ENCODE data around the gene H2BK1. TPM values are rescaled to one million over a fixed set of nuclear protein-coding genes. Genes with fewer than 3 reads are reported as not detected.

Gene H2BK1
- total RNA-seq, 6 experiments from 2014 or later = not detected

- no peak for TF ChIP-seq CTCF (IDR thresholded peaks at IDR 0.05)
- TF ChIP-seq POLR2A (IDR thresholded peaks at IDR 0.05) = no peak
- Histone ChIP-seq H3K36me3 (no peaks in the 10 kb centered on the region), H3K9me3 (no peaks in the 10 kb centered on the region), H3K4me1 (no peaks in the 10 kb centered on the region), H3K4me3 (no peak overlapping the region), H3K27me3 (no peaks in the 10 kb centered on the region), H3K27ac (no peak overlapping the region)
- intact Hi-C loops (cut with DNase I) = no loop called here
- 63% methylated on average over 7 of the region's 12 CpGs for WGBS (ENCODE audit: insufficient coverage, low coverage, low lambda C conversion rate, missing lambda C conversion rate)
- no peak for DNase-seq
- ATAC-seq = no peak
Observed at GRCh38 chr7:151207804-151208203, 2.5 kb downstream of the H2BK1 start.

- WGBS (ENCODE audit: insufficient coverage, low coverage, low lambda C conversion rate, missing lambda C conversion rate) = 50% methylated on average over 9 of the region's 9 CpGs
- H3K27ac ChIP-seq = no peak overlapping the region
- intact Hi-C loops (cut with DNase I) = no loop called here
Observed at GRCh38 chr7:151207315-151207714, 3.0 kb downstream of the H2BK1 start.

GRCh38 chr7:151206914-151207313, 3.4 kb downstream of the H2BK1 start:
- no peaks in the 10 kb centered on the region for H3K27me3 ChIP-seq
- no peaks in the 10 kb centered on the region for H3K9me3 ChIP-seq
- intact Hi-C loops (cut with DNase I) = no loop called here
- H3K4me3 ChIP-seq = no peak overlapping the region
- no peak for DNase-seq
- 34% methylated on average over 7 of the region's 9 CpGs for WGBS (ENCODE audit: insufficient coverage, low coverage, low lambda C conversion rate, missing lambda C conversion rate)
- H3K36me3 ChIP-seq = no peaks in the 10 kb centered on the region
- H3K4me1 ChIP-seq = no peaks in the 10 kb centered on the region
- TF ChIP-seq POLR2A (IDR thresholded peaks at IDR 0.05) = no peak
- TF ChIP-seq CTCF (IDR thresholded peaks at IDR 0.05) = no peak
- H3K27ac ChIP-seq = no peak overlapping the region
- no peak for ATAC-seq

More at GRCh38 chr7:151207315-151207714, 3.0 kb downstream of the H2BK1 start:
- TF ChIP-seq POLR2A (IDR thresholded peaks at IDR 0.05) = no peak
- TF ChIP-seq CTCF (IDR thresholded peaks at IDR 0.05) = no peak
- Histone ChIP-seq H3K9me3 (no peaks in the 10 kb centered on the region), H3K4me3 (no peak overlapping the region), H3K27me3 (no peaks in the 10 kb centered on the region), H3K36me3 (no peaks in the 10 kb centered on the region), H3K4me1 (no peaks in the 10 kb centered on the region)
- no peak for ATAC-seq
- DNase-seq = no peak

GRCh38 chr7:151205730-151206129, 4.6 kb downstream of the H2BK1 start:
- DNase-seq (no peak), ATAC-seq (no peak)
- Histone ChIP-seq H3K27me3 (no peaks in the 10 kb centered on the region), H3K36me3 (no peaks in the 10 kb centered on the region), H3K4me3 (no peak overlapping the region), H3K4me1 (no peaks in the 10 kb centered on the region), H3K9me3 (no peaks in the 10 kb centered on the region), H3K27ac (no peak overlapping the region)
- TF ChIP-seq POLR2A (IDR thresholded peaks at IDR 0.05) (no peak), CTCF (IDR thresholded peaks at IDR 0.05) (no peak)
- intact Hi-C loops (cut with DNase I) = no loop called here
- WGBS (ENCODE audit: insufficient coverage, low coverage, low lambda C conversion rate, missing lambda C conversion rate) = 44% methylated on average over 6 of the region's 6 CpGs

All from right lobe of liver (tissue), 6 donors.